Measurements from ENCODE around the gene RFX6.
A peak's percentile ranks its signal among the peaks of the same experiment; 100 is the strongest.

DNA sequence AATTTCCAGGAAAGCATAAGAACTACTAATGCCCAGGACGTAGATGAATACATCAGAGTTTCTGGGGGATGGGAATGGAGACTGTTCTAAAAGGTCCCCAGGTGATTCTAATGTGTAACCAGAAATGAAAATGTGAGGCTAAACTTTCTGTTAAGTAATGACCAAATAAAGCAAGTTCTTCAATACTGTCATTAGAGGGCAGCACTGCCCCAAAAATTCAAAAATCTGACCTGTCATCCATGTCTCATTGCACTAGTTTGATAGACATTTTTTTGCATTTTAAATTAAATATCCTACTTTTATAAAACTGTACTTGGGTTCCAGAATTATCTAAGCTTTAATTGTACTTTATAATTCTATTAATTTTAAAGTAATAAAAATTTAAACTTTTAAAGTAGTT, 94.9 kb downstream of the RFX6 start:
- TF ChIP-seq, protein P1, sequence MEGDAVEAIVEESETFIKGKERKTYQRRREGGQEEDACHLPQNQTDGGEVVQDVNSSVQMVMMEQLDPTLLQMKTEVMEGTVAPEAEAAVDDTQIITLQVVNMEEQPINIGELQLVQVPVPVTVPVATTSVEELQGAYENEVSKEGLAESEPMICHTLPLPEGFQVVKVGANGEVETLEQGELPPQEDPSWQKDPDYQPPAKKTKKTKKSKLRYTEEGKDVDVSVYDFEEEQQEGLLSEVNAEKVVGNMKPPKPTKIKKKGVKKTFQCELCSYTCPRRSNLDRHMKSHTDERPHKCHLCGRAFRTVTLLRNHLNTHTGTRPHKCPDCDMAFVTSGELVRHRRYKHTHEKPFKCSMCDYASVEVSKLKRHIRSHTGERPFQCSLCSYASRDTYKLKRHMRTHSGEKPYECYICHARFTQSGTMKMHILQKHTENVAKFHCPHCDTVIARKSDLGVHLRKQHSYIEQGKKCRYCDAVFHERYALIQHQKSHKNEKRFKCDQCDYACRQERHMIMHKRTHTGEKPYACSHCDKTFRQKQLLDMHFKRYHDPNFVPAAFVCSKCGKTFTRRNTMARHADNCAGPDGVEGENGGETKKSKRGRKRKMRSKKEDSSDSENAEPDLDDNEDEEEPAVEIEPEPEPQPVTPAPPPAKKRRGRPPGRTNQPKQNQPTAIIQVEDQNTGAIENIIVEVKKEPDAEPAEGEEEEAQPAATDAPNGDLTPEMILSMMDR (IDR thresholded peaks at IDR 0.05; ENCODE audit: poor library complexity) = peak; percentile 79
- TF ChIP-seq EZH2 (IDR thresholded peaks at IDR 0.05; ENCODE audit: borderline replicate concordance) = no peak

Measured in hepatocyte (in vitro differentiated cells).